Activated CD4-positive, alpha-beta T cell treated with anti-CD3 and anti-CD28 coated beads, Interleukin-2, amount 50 U/mL, for 16 hours (primary cell): ENCODE results near the gene CDK17.
A peak's percentile ranks its signal among the peaks of the same experiment; 100 is the strongest.
"Not testable (repeated sequence)": the region's sequence is repeated elsewhere in the genome, so short reads cannot be mapped to it uniquely, and the experiment has no call there.

Experiments used
- DNase-seq: peaks from one replicate; pipeline ENCODE4 v3.0.0-alpha.2; 2020

Gene CDK17

DNA sequence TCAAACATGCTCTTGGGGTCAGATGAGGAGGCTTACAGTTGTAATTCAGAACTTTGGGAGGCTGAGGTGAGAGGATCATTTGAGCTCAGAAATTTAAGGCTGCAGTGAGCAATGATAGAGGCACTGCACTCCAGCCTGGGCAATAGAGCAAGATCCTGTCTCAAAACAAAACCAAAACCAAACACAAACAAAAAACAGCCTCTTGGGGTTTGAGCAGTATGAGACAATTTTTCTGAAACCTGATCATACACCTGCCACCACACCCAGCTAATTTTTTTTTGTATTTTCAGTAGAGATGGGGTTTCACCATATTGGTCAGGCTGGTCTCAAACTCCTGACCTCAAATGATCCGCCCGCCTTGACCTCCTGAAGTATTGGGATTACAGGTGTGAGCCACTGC is 17.4 kb upstream of the CDK17 start:
- DNase-seq, result peak; percentile 61

DNA sequence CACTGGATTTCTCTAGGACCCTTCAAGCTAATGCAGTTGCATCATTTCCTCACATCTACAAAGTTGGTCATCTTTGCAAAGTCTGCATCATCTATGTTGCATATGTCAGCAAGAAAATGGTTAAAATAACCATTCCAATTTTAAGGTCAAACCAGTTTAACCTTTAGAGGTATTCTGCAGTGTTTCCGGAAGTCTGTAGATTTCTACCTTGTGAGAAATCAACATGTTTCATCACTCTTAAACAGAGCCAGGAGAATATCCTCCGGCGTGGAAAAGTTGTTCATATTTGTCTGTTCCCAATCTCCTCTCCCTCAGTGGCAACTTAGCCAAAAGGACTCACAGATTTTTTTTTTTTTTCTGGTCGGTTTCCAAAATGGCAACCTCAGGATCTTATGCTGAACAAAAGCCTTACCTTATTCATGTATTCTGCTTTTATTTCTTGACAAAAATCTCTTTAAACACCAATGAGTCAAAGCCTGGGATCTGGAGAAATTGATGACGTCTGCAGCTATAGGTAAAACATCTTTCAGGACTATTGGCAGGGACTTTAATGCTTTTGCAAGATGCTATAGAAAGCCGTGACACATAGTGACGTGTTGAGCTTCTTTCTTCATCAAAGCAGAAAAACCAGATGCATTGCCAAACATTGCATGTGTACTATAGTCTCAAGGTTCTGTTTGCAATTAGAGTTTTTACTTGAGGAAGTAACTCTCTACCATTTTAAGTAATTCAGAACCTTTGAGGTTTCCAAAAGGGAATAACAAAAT is 16.0 kb upstream of the CDK17 start:
- no peak for DNase-seq

DNA sequence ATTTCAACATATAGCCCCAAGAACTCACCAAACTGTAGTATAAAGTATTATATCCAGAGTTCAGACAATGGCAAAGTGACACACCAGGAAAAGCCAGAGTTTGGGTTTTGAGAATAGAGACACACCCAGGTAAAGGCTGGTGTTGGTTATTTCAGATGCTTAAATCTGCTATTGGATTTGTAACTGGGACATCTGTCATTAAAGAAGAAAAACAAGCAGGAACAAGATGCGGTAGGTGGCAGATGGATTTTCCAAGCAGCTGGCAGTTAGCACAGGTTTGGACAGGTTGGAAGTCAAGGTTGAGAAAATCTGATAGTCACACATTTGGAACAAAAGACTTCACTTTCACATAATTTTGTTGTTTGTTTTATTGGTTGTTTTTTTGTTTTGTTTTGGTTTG is 14.4 kb upstream of the CDK17 start:
- DNase-seq, result no peak

- DNase-seq, result no peak
Measured at GRCh38 chr12:96412431-96412830, 12.2 kb upstream of the CDK17 start.

DNA sequence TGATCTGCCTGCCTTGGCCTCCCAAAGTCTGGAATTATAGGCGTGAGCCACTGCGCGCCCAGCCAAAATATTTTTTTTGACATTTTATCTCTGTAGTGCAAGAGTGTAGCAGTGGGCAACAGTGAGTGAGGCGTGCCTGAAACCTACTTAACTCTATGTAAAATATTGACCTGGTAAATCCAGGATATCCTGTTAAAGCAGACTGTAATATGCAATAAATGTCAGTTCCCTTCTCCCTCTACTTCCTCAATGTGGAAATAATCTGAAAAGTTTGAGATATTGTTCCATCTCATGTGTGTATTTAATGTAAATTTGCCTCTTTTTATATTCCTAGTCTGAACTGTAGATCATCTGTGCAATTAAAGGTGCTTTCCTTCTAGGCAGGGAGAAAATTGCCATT is 9.5 kb upstream of the CDK17 start:
- no peak for DNase-seq

- DNase-seq, result no peak
Measured at GRCh38 chr12:96408993-96409392, 8.8 kb upstream of the CDK17 start.

DNA sequence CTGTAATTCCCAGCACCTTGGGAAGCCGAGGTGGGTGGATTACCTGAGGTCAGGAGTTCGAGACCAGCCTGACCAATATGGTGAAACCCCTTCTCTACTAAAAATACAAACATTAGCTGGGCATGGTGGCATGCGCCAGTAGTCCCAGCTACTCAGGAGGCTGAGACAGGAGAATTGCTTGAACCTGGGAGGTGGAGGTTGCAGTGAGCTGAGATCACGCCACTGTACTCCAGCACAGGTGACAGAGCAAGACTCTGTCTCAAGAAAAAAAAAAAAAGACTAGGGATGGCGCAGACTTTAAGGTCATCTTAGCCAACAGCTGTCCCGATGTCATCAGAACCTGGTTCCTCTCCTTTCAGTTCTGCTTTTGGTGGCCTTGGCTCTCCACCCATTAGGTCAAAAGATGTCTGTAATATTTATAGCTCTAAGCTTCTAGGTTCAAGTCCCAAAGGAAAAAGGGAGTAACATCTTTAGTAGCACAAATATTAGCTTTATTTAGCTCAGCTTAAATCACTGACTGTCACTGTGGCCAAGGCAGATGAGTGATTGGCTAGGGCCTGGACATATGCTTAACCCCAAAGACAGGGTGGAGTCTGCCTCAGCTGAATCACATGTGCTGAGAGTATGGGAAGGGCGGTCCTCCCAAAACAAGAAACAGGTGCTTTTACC is 7.3 kb upstream of the CDK17 start:
- DNase-seq, result not testable (repeated sequence)

DNA sequence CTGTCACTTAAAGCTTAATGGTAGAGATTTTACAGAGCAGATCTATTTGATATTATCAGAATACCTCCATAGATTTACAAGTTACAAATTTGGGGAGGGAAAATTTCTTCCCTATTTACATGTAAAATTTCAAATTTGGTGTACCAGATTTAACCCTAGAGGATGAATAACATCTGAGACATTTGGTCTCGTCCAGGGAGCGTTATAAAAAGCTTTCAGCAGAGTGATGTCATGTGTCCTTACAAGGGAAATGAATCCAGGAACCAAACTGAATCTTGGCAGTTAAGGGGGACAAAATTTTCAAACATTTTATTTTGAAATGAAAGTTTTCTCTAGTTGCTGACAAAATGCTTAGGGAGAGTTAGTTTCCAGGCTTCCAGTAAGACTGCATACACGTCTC is 4.5 kb upstream of the CDK17 start:
- DNase-seq, result no peak

DNA sequence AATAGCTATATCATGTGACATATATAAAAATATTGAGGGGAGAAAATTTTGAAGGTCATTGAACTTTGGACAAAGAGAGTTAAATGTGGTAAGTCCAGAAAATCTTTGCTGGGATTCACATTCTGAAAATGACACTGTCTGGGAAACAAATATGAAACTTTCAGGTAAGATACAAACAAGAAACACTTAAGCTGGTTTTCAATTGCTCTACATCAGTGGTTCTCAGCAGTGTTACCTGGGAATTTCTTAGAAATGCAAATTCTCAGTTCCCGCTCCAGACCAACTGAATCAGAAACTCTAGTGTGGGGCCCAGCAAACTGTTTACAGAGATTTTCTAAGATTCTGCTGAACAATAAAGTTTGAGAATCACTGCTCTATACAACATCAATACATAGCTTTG is 3.6 kb upstream of the CDK17 start:
- no peak for DNase-seq

- DNase-seq, result not testable (repeated sequence)
Measured at GRCh38 chr12:96402522-96402921, 2.3 kb upstream of the CDK17 start.

DNA sequence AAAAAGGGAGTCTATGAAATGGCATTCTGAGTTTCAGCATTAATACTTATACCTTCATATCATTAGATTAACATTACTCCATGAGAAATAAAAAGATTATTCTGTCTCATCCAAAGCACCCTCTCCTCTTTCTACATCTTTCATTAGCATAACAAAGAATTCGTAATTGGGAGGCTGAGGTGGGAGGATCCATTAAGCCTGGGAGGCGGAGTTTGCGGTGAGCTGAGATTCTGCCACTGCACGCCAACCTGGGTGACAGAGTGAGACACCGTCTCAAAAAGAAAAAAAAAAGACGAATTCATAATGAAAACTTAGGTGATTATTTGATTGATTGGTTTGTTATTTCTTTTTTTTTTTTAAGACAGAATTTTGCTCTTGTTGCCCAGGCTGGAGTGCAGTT is 1.8 kb upstream of the CDK17 start:
- DNase-seq, result no peak

DNA sequence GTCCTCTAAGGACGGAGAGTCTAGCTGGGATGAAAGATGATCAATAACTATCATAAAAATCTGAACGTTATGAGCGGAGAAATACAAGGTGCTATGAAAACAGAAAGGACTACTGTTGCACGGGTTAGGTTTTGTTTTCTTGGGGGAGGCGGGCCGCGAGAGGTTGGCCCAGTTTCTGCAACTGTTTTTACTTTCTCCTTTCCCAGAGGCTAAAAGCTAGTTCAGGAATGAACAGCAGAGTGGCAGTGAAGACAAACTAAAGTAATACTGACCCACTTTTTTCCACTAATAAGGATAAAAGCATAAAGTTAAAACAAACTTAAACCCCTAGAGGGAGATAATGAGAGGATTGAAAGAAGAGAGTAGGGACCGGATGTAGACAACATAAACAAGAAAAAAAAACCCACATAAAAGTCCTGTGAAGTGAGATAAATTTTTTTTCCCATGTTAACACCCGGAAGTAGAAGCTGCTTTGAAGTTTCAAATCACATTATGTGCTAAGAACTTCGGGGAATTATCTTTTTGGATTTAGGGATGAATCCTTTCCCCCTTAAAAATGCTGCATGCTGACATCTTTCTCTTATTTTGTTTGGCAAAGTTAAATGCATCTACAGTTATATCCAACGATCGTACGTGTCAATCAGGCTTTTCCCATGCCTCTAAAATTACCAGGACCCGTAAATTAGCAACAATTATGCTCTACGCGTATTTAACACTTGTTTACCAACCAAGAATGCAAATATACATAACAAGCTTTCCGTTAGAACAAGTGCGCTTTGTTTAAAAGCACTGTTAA is 1.0 kb upstream of the CDK17 start:
- peak; percentile 79 for DNase-seq

- DNase-seq, result no peak
Measured at GRCh38 chr12:96400631-96401075, 414 bp upstream of the CDK17 start.

GRCh38 chr12:96399120-96399918 is 920 bp downstream of the CDK17 start:
- peak; percentile 67 for DNase-seq

DNA sequence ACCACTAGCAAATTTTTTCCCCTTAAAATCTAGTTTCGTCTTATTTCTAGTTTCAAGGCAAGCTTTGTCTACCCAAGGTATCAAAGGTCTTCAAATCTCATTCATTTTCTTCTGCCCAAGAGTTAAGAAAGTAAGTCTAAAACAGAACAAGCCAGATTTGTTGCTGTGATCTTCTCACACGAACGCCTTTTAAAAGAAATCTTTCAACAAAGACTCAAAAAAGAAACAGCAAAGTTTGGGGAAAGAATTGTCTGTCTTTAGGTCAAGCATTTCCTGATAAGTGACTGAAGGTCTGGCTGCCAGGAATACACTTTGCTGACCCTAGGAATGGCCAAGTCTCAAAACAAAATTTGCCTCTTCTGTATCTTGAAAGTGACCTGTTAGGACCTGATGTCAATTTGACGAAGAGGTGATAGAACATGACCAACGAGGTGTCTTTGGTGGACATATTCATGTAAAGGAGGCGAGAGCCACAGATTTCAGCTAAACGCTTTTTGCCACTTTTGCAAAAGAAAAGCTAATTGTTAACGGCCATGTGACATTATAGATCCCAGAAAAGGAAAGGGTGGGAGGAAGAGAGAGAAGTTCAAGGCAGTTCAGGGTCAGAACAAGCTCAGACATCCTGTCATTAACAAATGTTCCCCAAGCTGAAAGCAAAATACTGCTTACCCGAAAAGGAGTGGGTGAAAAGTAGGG is 1.7 kb downstream of the CDK17 start:
- peak; percentile 20 for DNase-seq

DNA sequence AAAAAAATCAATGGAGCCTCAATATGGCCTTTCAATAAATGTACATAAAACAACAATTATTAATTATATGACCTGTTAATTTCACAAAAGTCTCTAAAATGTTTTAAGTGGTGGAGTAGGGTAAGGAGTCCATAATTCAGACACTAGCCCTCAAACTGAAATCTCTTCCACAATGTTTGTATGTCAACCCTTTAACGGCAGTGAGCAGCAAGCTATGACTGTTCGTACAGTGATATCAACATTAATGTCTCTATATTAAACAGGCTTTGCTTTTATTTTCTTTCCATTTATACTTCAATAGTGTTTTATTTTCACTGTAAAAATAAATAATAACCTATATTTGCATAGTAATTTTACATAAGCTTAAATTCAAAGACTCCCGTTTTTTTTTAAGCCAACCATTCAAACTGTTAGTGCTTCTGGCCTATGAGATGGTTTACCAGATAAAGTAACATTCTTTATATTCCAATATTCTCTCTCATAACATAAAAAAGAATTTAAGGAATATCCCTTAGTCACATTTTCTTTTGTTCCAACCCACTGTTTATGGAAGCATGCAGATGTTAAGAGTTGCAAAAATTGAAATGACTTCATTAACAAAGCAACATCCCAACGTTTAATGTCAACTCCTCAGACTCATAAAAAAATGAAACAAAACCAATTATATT is 2.3 kb downstream of the CDK17 start:
- DNase-seq, result no peak

GRCh38 chr12:96396914-96397313 is 3.3 kb downstream of the CDK17 start:
- DNase-seq, result no peak

GRCh38 chr12:96396209-96396608 is 4.0 kb downstream of the CDK17 start:
- no peak for DNase-seq

DNA sequence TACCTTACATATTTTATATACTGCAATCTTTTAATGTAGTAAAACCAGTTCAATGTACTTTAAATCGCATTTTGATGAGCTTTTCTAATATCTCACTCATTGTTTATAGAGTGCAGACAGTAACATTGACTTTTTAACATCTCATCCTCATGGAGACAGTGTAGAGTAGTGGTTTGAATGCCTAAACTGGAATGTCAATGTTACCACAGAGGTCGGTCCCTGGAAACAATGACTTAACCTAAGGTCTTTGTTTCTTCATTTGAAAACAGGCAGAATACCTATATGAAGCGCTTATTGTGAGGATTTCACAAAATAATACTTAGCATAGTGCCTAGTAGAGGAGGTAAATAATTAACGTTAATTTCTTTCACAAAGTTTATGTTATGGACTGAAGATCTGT is 5.0 kb downstream of the CDK17 start:
- DNase-seq, result no peak

DNA sequence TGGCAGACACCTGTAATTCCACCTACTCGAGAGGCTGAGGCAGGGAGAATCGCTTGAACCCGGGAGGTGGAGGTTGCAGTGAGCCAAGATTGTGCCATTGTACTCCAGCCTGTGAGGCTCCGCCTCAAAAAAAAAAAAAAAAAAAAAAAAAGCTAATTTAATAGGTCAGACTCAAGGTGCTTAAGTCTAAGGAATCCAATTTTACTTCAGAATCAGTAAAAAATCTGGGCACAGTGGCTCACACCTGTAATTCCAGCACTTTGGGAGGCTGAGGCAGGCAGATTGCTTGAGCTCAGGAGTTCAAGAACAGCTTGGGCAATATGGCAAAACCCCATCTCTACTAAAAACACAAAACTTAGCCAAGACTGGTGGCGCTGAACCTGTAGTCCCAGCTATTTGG is 7.0 kb downstream of the CDK17 start:
- not testable (repeated sequence) for DNase-seq

DNA sequence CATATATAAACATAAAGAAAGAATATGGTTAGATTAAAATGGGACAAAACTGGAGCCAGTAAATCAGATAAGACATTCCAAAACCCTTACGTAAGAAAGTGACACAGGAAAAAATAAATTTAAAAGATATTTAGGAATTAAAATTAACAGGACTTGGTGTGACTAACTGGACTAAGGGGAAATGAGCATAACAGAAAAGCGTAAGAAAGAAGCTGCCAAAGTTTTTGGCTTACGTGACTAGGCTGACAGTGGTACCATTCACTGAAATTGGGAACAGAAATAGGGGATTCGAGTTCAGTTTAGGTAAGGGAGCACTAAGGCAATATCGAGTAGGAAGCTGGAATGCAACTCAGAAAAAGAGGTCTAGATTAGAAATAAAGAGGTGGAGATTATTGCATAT is 7.8 kb downstream of the CDK17 start:
- no peak for DNase-seq

DNA sequence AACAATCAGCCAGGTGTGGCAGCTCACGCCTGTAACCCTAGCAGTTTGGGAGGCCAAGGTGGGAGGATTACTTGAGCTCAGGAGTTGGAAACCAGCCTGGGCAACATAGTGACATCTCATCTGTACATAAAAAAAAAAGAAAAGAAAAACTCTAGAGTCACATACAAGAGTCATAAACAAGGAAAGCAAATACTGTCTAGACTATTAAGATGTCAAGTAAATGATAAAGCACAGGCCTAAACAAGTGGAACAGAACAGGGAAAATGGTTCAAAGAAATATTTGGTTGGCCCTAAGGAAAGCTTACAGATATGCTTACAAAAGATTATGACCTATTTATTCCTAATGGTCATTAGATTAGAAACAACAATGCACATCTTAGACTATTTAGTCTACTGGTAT is 12.3 kb downstream of the CDK17 start:
- DNase-seq, result no peak
